Stimulated activated naive B cell treated with anti-CD40 and anti-IgM and Interleukin-4, amounts not matched to agents 10 μg/mL and 1 μg/mL and 100 μg/mL, for 72 hours (primary cell): Measurements from ENCODE around the gene ESPL1.

ENCODE experiments used
- ATAC-seq, 2 donors: fragments of 150-1000 bp; cut with Tn5 transposase; replicated peaks; 2 replicates each; pipeline ENCODE4 v1.10.0; 2021; ENCODE audit warnings: moderate library complexity in 1 of 2
- DNase-seq: peaks from one replicate; pipeline ENCODE4 v3.0.0; 2021
- H3K27ac Mint-ChIP-seq: one replicate; pipeline ENCODE4 v1.8.0; 2022; ENCODE audit warnings: mild to moderate bottlenecking, mixed read lengths
- H3K27me3 Mint-ChIP-seq, 2 donors: one replicate each; pipeline ENCODE4 v1.8.0; 2022; ENCODE audit warnings: mixed read lengths in 2 of 2
- H3K36me3 Mint-ChIP-seq, 2 donors: one replicate each; pipeline ENCODE4 v1.8.0; 2022; ENCODE audit warnings: mixed read lengths in 2 of 2, mild to moderate bottlenecking in 1 of 2
- H3K4me1 Mint-ChIP-seq, 2 donors: one replicate each; pipeline ENCODE4 v1.8.0; 2022; ENCODE audit warnings: mixed read lengths in 2 of 2, mild to moderate bottlenecking in 1 of 2
- H3K4me3 Mint-ChIP-seq, 2 donors: one replicate each; pipeline ENCODE4 v1.8.0; 2022; ENCODE audit warnings: mild to moderate bottlenecking in 2 of 2, mixed read lengths in 2 of 2, moderate library complexity in 1 of 2
- H3K9me3 Mint-ChIP-seq, 2 donors: one replicate each; pipeline ENCODE4 v1.8.0; 2022; ENCODE audit warnings: mixed read lengths in 2 of 2, mild to moderate bottlenecking in 1 of 2

The ESPL1 gene

GRCh38 chr12:53258541-53259539 is 9.3 kb upstream of the ESPL1 start:
- Mint-ChIP-seq H3K4me1 (peaks cover 28 to 57% of the 10 kb centered on the region in 2 donors), H3K9me3 (no peaks in the 10 kb centered on the region), H3K27ac (peak overlapping the region; percentile 76), H3K36me3 (peaks cover 12 to 26% of the 10 kb centered on the region in 2 donors), H3K27me3 (no peaks in the 10 kb centered on the region), H3K4me3 (no peak overlapping the region)
- DNase-seq (no peak), ATAC-seq (no peak)

- Mint-ChIP-seq H3K4me1 (peaks cover 25 to 47% of the 10 kb centered on the region in 2 donors), H3K36me3 (peaks cover 8 to 18% of the 10 kb centered on the region in 2 donors), H3K9me3 (no peaks in the 10 kb centered on the region), H3K4me3 (no peak overlapping the region), H3K27me3 (no peaks in the 10 kb centered on the region), H3K27ac (no peak overlapping the region)
- DNase-seq (no peak), ATAC-seq (no peak)
Measured at GRCh38 chr12:53259891-53260290, 8.2 kb upstream of the ESPL1 start.

- Mint-ChIP-seq H3K27ac (no peak overlapping the region), H3K36me3 (peaks cover 9 to 11% of the 10 kb centered on the region in 2 donors), H3K4me3 (no peak overlapping the region), H3K27me3 (no peaks in the 10 kb centered on the region), H3K4me1 (peaks cover 23 to 38% of the 10 kb centered on the region in 2 donors), H3K9me3 (no peaks in the 10 kb centered on the region)
- ATAC-seq (no peak), DNase-seq (no peak)
Measured at GRCh38 chr12:53265783-53266182, 2.3 kb upstream of the ESPL1 start.

GRCh38 chr12:53267306-53267998 is 647 bp upstream of the ESPL1 start:
- H3K4me1 Mint-ChIP-seq = peaks cover 25 to 45% of the 10 kb centered on the region in 2 donors
- peak overlapping the region; percentile 94 to 98 for H3K4me3 Mint-ChIP-seq
- peak overlapping the region; percentile 97 for H3K27ac Mint-ChIP-seq
- DNase-seq (peak; percentile 20), ATAC-seq (peak; percentile 47)
- H3K9me3 Mint-ChIP-seq = no peaks in the 10 kb centered on the region
- H3K27me3 Mint-ChIP-seq = no peaks in the 10 kb centered on the region
- H3K36me3 Mint-ChIP-seq = peaks cover 14 to 17% of the 10 kb centered on the region in 2 donors

GRCh38 chr12:53268630-53269562 is 797 bp downstream of the ESPL1 start:
- peak in 1 of 2 donors; percentile 7 for ATAC-seq

GRCh38 chr12:53274445-53274844 is 6.3 kb downstream of the ESPL1 start:
- peaks cover 14 to 26% of the 10 kb centered on the region in 2 donors for H3K4me1 Mint-ChIP-seq
- H3K27ac Mint-ChIP-seq = no peak overlapping the region
- no peaks in the 10 kb centered on the region for H3K9me3 Mint-ChIP-seq
- no peak for DNase-seq
- H3K4me3 Mint-ChIP-seq = no peak overlapping the region
- peaks cover 30 to 55% of the 10 kb centered on the region in 2 donors for H3K36me3 Mint-ChIP-seq
- no peak for ATAC-seq
- no peaks in the 10 kb centered on the region for H3K27me3 Mint-ChIP-seq

More at GRCh38 chr12:53268630-53269562, 797 bp downstream of the ESPL1 start:
- DNase-seq = no peak
- Mint-ChIP-seq H3K4me1 (peaks cover 25 to 45% of the 10 kb centered on the region in 2 donors), H3K36me3 (peaks cover 16 to 20% of the 10 kb centered on the region in 2 donors), H3K4me3 (peak overlapping the region; percentile 94 to 98), H3K9me3 (no peaks in the 10 kb centered on the region), H3K27ac (peak overlapping the region; percentile 97), H3K27me3 (no peaks in the 10 kb centered on the region)

GRCh38 chr12:53276511-53276910 is 8.4 kb downstream of the ESPL1 start:
- Mint-ChIP-seq H3K27me3 (no peaks in the 10 kb centered on the region), H3K36me3 (peaks cover 25 to 53% of the 10 kb centered on the region in 2 donors), H3K4me3 (no peak overlapping the region), H3K4me1 (peaks cover 6 to 12% of the 10 kb centered on the region in 2 donors), H3K9me3 (no peaks in the 10 kb centered on the region), H3K27ac (no peak overlapping the region)
- ATAC-seq (no peak), DNase-seq (no peak)

GRCh38 chr12:53277981-53278380 is 9.9 kb downstream of the ESPL1 start:
- no peak overlapping the region for H3K27ac Mint-ChIP-seq
- no peaks in the 10 kb centered on the region for H3K27me3 Mint-ChIP-seq
- H3K36me3 Mint-ChIP-seq = peaks cover 28 to 55% of the 10 kb centered on the region in 2 donors
- no peak overlapping the region for H3K4me3 Mint-ChIP-seq
- peaks cover 4 to 6% of the 10 kb centered on the region in 2 donors for H3K4me1 Mint-ChIP-seq
- no peaks in the 10 kb centered on the region for H3K9me3 Mint-ChIP-seq
- ATAC-seq (no peak), DNase-seq (no peak)

GRCh38 chr12:53279283-53279869 is 11.3 kb downstream of the ESPL1 start:
- ATAC-seq (no peak), DNase-seq (no peak)
- Mint-ChIP-seq H3K27me3 (no peaks in the 10 kb centered on the region), H3K36me3 (peaks cover 35 to 62% of the 10 kb centered on the region in 2 donors), H3K4me1 (peaks cover under 1 to 1% of the 10 kb centered on the region in 2 donors), H3K9me3 (no peaks in the 10 kb centered on the region), H3K27ac (no peak overlapping the region), H3K4me3 (no peak overlapping the region)

- Mint-ChIP-seq H3K4me3 (no peak overlapping the region), H3K36me3 (peaks cover 32 to 57% of the 10 kb centered on the region in 2 donors), H3K9me3 (no peaks in the 10 kb centered on the region), H3K27ac (no peak overlapping the region), H3K27me3 (no peaks in the 10 kb centered on the region), H3K4me1 (no peaks in the 10 kb centered on the region)
- DNase-seq (no peak), ATAC-seq (no peak)
Measured at GRCh38 chr12:53279888-53280498, 11.9 kb downstream of the ESPL1 start.

- Mint-ChIP-seq H3K27ac (peak overlapping the region; percentile 73), H3K4me1 (peaks cover 6 to 12% of the 10 kb centered on the region in 2 donors), H3K36me3 (peaks cover 51 to 62% of the 10 kb centered on the region in 2 donors), H3K9me3 (no peaks in the 10 kb centered on the region), H3K4me3 (no peak overlapping the region), H3K27me3 (no peaks in the 10 kb centered on the region)
- ATAC-seq (no peak), DNase-seq (no peak)
Measured at GRCh38 chr12:53286448-53286847, 18.3 kb downstream of the ESPL1 start.

GRCh38 chr12:53287741-53288216 is 19.7 kb downstream of the ESPL1 start:
- Mint-ChIP-seq H3K4me1 (peaks cover 6 to 12% of the 10 kb centered on the region in 2 donors), H3K4me3 (no peak overlapping the region), H3K27ac (peak overlapping the region; percentile 40), H3K27me3 (no peaks in the 10 kb centered on the region), H3K36me3 (peaks cover 50 to 64% of the 10 kb centered on the region in 2 donors), H3K9me3 (no peaks in the 10 kb centered on the region)
- ATAC-seq (peak; percentile 94 to 95), DNase-seq (peak; percentile 50)

- H3K36me3 Mint-ChIP-seq = peaks cover 50 to 64% of the 10 kb centered on the region in 2 donors
- no peaks in the 10 kb centered on the region for H3K27me3 Mint-ChIP-seq
- no peaks in the 10 kb centered on the region for H3K9me3 Mint-ChIP-seq
- no peak for DNase-seq
- no peak for ATAC-seq
- peak overlapping the region; percentile 40 for H3K27ac Mint-ChIP-seq
- H3K4me1 Mint-ChIP-seq = peaks cover 6 to 12% of the 10 kb centered on the region in 2 donors
- H3K4me3 Mint-ChIP-seq = no peak overlapping the region
Measured at GRCh38 chr12:53288322-53288721, 20.2 kb downstream of the ESPL1 start.
